BLaER1 treated with 17β-estradiol and CSF1 and Interleukin-3, amounts not matched to agents 10 nM and 100 nM (cell line): ENCODE results near the gene PHLPP1.

Source experiments
- H3K27ac ChIP-seq, 11 experiments: shearing (Covaris generic); formaldehyde crosslinking; 2 replicates each; pipeline ENCODE4 v1.8.1; 2022
- H3K27me3 ChIP-seq, 11 experiments: shearing (Covaris generic); formaldehyde crosslinking; 2 replicates each; pipeline ENCODE4 v1.8.1; 2022
- H3K36me3 ChIP-seq, 11 experiments: shearing (Covaris generic); formaldehyde crosslinking; 2 replicates each; pipeline ENCODE4 v1.8.1; 2022
- H3K4me1 ChIP-seq, 10 experiments: shearing (Covaris generic); formaldehyde crosslinking; 2 replicates each; pipeline ENCODE4 v1.8.1; 2022
- H3K4me2 ChIP-seq, 11 experiments: shearing (Covaris generic); formaldehyde crosslinking; 2 replicates each; pipeline ENCODE4 v1.8.1; 2022
- H3K4me3 ChIP-seq, 10 experiments: shearing (Covaris generic); formaldehyde crosslinking; 2 replicates each; pipeline ENCODE4 v1.8.1; 2022
- H3K9ac ChIP-seq, 11 experiments: shearing (Covaris generic); formaldehyde crosslinking; 2 replicates each; pipeline ENCODE4 v1.8.1; 2022
- H3K9me3 ChIP-seq, 11 experiments: shearing (Covaris generic); formaldehyde crosslinking; replicated peaks in 1 of 11; 2 replicates each; pipeline ENCODE4 v1.8.1; 2022
- H4K20me1 ChIP-seq, 11 experiments: shearing (Covaris generic); formaldehyde crosslinking; 2 replicates each; pipeline ENCODE4 v1.8.1; 2022
- Cebpa-rat ChIP-seq, 11 experiments: shearing (Covaris generic); IDR thresholded peaks; 2 replicates each; pipeline ENCODE4 v1.8.1; 2022

The PHLPP1 gene

DNA sequence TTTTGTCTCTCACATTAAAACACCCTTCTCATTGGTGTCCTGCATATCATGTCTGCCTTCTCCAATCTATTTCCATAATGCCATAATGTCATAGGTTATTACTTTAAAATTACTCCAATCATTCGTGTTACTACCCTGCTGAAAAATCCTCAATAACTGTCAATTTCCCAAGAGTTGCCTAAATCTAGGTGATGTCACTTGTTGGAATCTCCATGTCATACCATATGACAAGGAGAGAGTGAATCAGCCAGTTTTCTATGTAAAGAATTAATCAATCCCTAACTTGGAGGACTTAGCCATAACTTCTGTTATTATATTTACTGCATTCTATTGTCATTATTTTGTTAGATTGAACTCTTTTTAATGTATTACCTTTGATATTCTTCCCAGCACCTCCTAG, 62.5 kb downstream of the PHLPP1 start:
- no peak for TF ChIP-seq Cebpa-rat (IDR thresholded peaks at IDR 0.05)
- no peaks in the 10 kb centered on the region for H3K27me3 ChIP-seq
- no peak overlapping the region for H3K4me2 ChIP-seq

DNA sequence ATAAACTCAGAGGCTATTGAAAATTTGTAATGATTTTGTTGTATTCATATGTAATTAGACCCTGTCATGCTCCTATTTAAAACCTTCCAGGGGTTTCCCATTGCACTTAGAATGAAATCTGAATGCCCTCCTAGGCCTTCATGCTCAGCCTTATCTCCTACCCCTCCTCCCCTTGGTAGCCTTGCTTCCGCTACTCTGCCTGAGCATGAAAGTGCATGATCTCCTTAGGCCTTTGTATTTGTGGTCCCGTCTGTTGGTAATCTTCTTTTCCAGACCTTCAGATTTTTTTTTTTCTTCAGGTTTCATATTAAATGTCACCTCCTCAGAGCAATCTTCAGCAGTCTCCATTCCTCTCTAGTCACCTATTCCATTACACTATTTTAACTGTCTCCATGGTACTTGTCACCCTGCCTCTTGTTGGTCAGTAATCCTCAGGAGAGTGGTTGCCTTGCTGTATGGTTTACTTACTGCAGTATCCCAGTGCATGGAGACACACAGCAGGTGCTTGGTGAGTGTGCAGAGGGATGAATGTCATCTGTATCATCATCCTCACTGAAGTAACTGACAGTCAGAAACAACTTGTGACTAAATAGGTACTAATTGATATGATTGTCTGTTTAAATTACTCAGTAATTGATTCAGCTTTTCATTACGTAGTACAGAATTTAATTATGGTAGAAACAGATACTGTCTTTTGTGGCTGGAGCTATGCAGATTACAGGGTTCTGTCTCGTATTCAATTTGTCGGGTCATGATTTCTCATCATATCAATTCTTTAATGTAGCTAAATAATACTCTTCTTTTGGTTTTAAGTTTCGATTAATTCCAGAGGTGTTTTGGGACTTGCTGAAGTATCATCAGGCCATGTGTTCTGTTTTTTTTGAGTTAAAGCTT, 63.9 kb downstream of the PHLPP1 start:
- no peak overlapping the region for H3K27ac ChIP-seq
- H3K4me3 ChIP-seq = no peak overlapping the region
- H3K4me2 ChIP-seq = no peak overlapping the region
- no peak for TF ChIP-seq Cebpa-rat (IDR thresholded peaks at IDR 0.05)
- H3K9ac ChIP-seq = no peak overlapping the region
- peaks cover 0 to 16% (median 0%) of the 10 kb centered on the region in 11 experiments; a peak in 1 of 22 replicates for H3K36me3 ChIP-seq
- H3K9me3 ChIP-seq = peaks cover 0 to 9% (median 5%) of the 10 kb centered on the region in 11 experiments; a peak in 5 of 22 replicates
- no peaks in the 10 kb centered on the region for H3K27me3 ChIP-seq
- peaks cover 8 to 30% (median 21%) of the 10 kb centered on the region in 10 experiments for H3K4me1 ChIP-seq
- peaks cover 0 to 42% (median 11%) of the 10 kb centered on the region in 11 experiments; a peak in 7 of 22 replicates for H4K20me1 ChIP-seq

More for the DNA sequence above, 62.5 kb downstream of the PHLPP1 start:
- H3K4me1 ChIP-seq = peaks cover 6 to 21% (median 17%) of the 10 kb centered on the region in 10 experiments; a peak in 19 of 20 replicates
- no peak overlapping the region for H3K27ac ChIP-seq
- no peak overlapping the region for H3K9ac ChIP-seq
- H3K9me3 ChIP-seq = peaks cover 0 to 9% (median 5%) of the 10 kb centered on the region in 11 experiments; a peak in 5 of 22 replicates
- peaks cover 0 to 16% (median 0%) of the 10 kb centered on the region in 11 experiments; a peak in 3 of 22 replicates for H3K36me3 ChIP-seq
- H4K20me1 ChIP-seq = peaks cover 0 to 34% (median 11%) of the 10 kb centered on the region in 11 experiments; a peak in 7 of 22 replicates
- H3K4me3 ChIP-seq = no peak overlapping the region

DNA sequence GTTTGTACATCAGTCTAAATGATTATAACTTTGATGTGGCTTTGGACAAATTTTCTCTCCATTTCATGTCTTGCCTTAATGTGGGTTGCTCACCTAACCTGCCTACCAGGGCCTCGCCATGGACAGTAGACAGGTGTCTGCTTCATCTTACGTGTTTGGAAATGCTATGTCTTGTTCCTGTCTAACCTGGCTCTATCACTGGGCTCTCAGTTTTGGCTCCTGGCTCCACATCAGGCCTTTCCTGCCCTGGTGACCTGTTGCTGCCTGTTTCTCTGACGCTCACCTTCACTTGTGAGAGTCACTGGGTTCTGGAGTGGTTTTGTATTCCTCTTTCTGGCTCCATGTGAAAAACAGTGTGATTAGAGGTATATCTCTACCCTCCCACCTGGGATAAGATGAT, 65.9 kb downstream of the PHLPP1 start:
- H3K27ac ChIP-seq = peak overlapping the region in 5 of 11 experiments; percentile 29 to 66 (median 59); a peak in 8 of 22 replicates

DNA sequence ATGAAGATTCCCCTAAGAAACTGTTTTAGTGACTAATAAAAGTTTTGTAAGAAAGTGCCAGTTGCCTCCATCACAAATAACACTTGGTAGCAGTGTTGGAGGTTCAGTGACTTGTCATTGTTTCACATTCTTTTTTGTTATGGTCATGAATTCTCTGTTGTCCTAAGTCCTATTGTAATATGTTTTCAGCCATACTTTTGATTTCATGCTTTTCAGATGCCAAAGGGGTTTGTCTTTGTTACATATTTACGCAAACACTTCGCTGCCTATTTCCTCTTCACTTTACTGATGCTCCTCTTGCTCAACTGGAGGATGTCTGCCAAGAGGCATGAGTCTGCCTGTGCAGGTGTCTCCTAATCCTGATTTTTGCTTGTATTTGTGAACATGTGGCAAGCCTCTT, 66.6 kb downstream of the PHLPP1 start:
- H3K4me2 ChIP-seq = peak overlapping the region in 8 of 11 experiments; percentile 8 to 60 (median 40); a peak in 15 of 22 replicates
- H3K4me1 ChIP-seq = peaks cover 22 to 46% (median 36%) of the 10 kb centered on the region in 10 experiments

More for the DNA sequence above, 65.9 kb downstream of the PHLPP1 start:
- TF ChIP-seq Cebpa-rat (IDR thresholded peaks at IDR 0.05) = no peak
- Histone ChIP-seq H3K4me2 (peak overlapping the region in 5 of 11 experiments; percentile 8 to 60 (median 48); a peak in 6 of 22 replicates), H3K27me3 (no peaks in the 10 kb centered on the region), H3K9ac (no peak overlapping the region), H3K4me3 (no peak overlapping the region), H3K9me3 (peaks cover 0 to 5% (median 0%) of the 10 kb centered on the region in 11 experiments; a peak in 2 of 22 replicates), H3K4me1 (peaks cover 22 to 46% (median 36%) of the 10 kb centered on the region in 10 experiments), H4K20me1 (peaks cover 0 to 54% (median 17%) of the 10 kb centered on the region in 11 experiments; a peak in 9 of 22 replicates), H3K36me3 (0 out of 22 replicates have a peak, but pooled peaks cover 0 to 6% (median 0%) of the 10 kb centered on the region in 11 experiments)

DNA sequence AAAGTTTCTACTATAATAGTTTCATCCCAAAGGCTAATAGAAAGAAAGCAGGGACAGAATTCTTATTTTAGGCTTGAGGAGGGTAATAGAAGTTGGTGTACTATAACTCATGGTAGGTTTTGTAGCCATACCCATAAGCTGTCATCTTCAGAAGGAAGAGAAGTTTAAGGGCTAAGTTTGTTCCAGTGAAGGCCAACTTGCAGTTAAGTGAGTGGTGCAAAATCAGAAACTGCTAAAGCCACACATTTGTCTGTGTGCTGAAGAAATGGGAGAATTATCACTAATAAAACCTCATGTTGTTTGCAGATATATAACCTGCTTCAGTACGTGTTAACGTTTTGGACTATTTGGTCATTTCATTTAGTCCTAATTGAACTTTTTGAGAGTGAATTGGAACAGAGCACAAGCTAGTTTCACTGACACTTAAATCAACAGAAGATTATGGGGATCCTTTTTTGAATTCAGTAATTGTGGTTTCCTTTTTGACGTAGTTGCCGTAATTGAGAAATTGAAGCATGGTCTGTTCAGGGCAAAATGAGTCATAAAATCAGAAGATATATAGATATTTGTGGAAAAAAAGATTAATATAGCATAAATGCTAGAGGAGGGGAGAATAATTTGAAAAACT, 69.1 kb downstream of the PHLPP1 start:
- Histone ChIP-seq H3K9ac (peak overlapping the region in 6 of 11 experiments; percentile 0 to 39 (median 18); a peak in 6 of 22 replicates), H4K20me1 (peaks cover 0 to 72% (median 36%) of the 10 kb centered on the region in 11 experiments; a peak in 14 of 22 replicates), H3K36me3 (0 out of 22 replicates have a peak, but pooled peaks cover 0 to 1% (median 0%) of the 10 kb centered on the region in 11 experiments), H3K4me3 (no peak overlapping the region), H3K9me3 (no peaks in the 10 kb centered on the region), H3K27ac (peak overlapping the region in 10 of 11 experiments; percentile 32 to 65 (median 50); a peak in 20 of 22 replicates), H3K27me3 (no peaks in the 10 kb centered on the region), H3K4me2 (peak overlapping the region; percentile 53 to 78 (median 67)), H3K4me1 (peaks cover 33 to 69% (median 56%) of the 10 kb centered on the region in 10 experiments)
- TF ChIP-seq Cebpa-rat (IDR thresholded peaks at IDR 0.05) = no peak

More for the DNA sequence above, 66.6 kb downstream of the PHLPP1 start:
- H3K9ac ChIP-seq = no peak overlapping the region
- peaks cover 0 to 58% (median 19%) of the 10 kb centered on the region in 11 experiments; a peak in 10 of 22 replicates for H4K20me1 ChIP-seq
- peaks cover 0 to 2% (median 0%) of the 10 kb centered on the region in 11 experiments; a peak in 1 of 22 replicates for H3K9me3 ChIP-seq
- TF ChIP-seq Cebpa-rat (IDR thresholded peaks at IDR 0.05) = peak in 2 of 11 experiments; percentile 41 to 52; a peak in 2 of 22 replicates
- no peak overlapping the region for H3K4me3 ChIP-seq
- peak overlapping the region in 5 of 11 experiments; percentile 29 to 66 (median 59); a peak in 10 of 22 replicates for H3K27ac ChIP-seq
- H3K36me3 ChIP-seq = 0 out of 22 replicates have a peak, but pooled peaks cover 0 to 6% (median 0%) of the 10 kb centered on the region in 11 experiments
- H3K27me3 ChIP-seq = no peaks in the 10 kb centered on the region

DNA sequence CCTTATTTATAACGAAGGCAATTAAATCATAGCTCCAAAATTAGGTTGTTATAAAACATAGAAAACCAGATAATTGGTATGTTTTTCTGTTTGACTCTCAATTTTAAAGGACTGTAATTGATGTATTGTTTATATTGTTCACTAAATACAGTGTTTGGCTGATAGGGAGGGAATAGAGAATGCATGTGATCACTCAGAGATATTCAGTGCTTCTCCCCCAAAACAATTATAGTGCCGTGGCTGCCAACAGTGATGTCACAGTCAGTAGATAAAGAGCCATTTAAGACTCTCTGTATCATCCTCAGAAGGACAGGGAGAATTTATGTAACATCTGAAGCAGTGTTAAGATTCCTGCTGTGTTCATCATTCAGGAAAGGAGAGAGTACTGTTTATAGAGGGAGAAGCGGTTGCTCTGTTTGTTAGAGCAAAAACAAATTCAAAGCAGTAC, 69.6 kb downstream of the PHLPP1 start:
- no peak for TF ChIP-seq Cebpa-rat (IDR thresholded peaks at IDR 0.05)
- Histone ChIP-seq H3K9me3 (no peaks in the 10 kb centered on the region), H3K27me3 (no peaks in the 10 kb centered on the region), H3K4me3 (no peak overlapping the region), H3K36me3 (no peaks in the 10 kb centered on the region), H3K4me2 (peak overlapping the region; percentile 33 to 78 (median 67); a peak in 21 of 22 replicates), H3K4me1 (peaks cover 33 to 75% (median 59%) of the 10 kb centered on the region in 10 experiments), H4K20me1 (peaks cover 0 to 77% (median 41%) of the 10 kb centered on the region in 11 experiments; a peak in 14 of 22 replicates), H3K9ac (peak overlapping the region in 2 of 11 experiments; percentile 3 to 22; a peak in 3 of 22 replicates), H3K27ac (peak overlapping the region; percentile 7 to 62 (median 43); a peak in 17 of 22 replicates)

DNA sequence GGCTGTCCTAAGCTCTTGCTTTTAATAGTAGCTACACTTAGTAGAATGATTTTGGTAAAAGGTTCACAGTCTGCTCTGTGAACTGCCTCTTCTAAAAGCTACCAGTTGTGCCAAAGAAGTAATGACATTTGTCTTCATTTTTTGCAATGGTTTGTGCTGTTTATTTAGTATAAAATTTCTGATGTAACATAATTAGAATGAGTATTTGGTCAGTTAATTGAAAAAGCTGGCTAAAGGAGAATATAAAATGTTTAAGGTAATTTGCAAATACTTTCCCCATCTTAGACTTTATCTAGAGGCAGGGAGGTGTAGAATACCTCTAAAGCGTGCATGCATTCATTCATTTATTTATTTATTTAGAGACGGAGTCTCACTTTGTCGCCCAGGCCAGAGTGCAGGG, 71.3 kb downstream of the PHLPP1 start:
- Histone ChIP-seq H4K20me1 (peaks cover 0 to 80% (median 47%) of the 10 kb centered on the region in 11 experiments; a peak in 17 of 22 replicates), H3K9me3 (no peaks in the 10 kb centered on the region), H3K4me2 (no peak overlapping the region), H3K4me1 (peaks cover 45 to 81% (median 70%) of the 10 kb centered on the region in 10 experiments), H3K27me3 (no peaks in the 10 kb centered on the region), H3K4me3 (no peak overlapping the region), H3K9ac (no peak overlapping the region), H3K27ac (no peak overlapping the region), H3K36me3 (no peaks in the 10 kb centered on the region)
- no peak for TF ChIP-seq Cebpa-rat (IDR thresholded peaks at IDR 0.05)

DNA sequence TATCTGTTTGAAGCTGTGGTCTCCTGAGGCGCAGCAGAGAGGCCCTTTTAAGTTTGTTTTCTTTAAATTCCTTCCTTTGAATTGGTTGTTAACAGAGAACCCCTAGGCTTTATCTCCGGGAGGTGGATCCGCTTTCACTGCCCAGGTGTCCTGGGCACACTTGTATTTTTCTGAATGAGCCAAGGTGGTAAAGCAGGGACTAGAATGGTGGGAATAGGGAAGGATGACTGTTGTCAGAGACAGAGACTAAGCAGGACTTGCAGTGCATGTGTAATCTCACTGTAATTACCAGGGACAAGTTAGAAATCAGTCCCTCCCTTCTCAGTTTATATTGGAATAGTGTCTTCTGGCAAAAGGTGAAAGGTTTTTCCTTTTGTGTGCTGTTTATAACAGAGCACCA, 72.8 kb downstream of the PHLPP1 start:
- Histone ChIP-seq H3K4me3 (no peak overlapping the region), H3K36me3 (no peaks in the 10 kb centered on the region), H4K20me1 (peaks cover 0 to 86% (median 42%) of the 10 kb centered on the region in 11 experiments; a peak in 17 of 22 replicates), H3K27me3 (no peaks in the 10 kb centered on the region), H3K4me2 (peak overlapping the region in 10 of 11 experiments; percentile 13 to 69 (median 49); a peak in 17 of 22 replicates), H3K9me3 (no peaks in the 10 kb centered on the region), H3K27ac (no peak overlapping the region), H3K9ac (no peak overlapping the region), H3K4me1 (peaks cover 39 to 76% (median 66%) of the 10 kb centered on the region in 10 experiments)
- TF ChIP-seq Cebpa-rat (IDR thresholded peaks at IDR 0.05) = no peak
